GM18499 (cell line): ENCODE measurements around the gene TXNDC5.

Experiments used
- ATAC-seq: cut with Tn5 transposase; IDR thresholded peaks from one replicate; pipeline ENCODE4 v1.9.1; 2021; ENCODE audit warnings: moderate number of reproducible peaks; ENCODE audit not compliant: insufficient read depth, unreplicated experiment

The TXNDC5 gene

DNA sequence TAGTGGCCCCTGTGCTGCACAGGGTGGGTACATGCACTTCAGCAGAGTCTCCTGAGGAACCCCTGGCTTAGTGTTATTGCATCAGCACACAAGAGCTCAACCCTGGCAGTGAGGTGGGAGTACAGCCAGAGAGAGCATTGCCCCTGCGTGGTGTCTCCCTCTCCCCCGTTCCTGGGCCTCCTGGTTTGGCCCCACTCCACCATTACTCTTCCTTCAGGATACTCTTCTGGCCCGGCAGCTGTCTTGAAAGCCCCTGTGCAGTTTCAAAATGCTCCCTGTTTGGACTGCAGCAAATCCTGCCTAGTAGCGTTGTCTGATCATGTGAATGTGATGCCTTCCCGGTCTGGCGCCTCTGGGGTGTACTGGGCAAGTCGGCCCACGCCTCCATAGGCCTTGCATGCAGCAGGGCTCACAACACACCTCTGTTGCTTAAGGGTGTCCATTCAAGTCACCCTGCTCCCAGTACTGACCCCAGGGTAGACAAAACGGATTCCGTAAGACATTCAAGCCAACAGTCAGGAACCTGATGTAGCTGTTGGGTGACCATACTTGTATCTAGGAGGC, 32.1 kb downstream of the TXNDC5 start:
- ATAC-seq, result no peak

- no peak for ATAC-seq
Observed at GRCh38 chr6:7868926-7869325, 41.7 kb downstream of the TXNDC5 start.

- no peak for ATAC-seq
Observed at GRCh38 chr6:7866526-7866925, 44.1 kb downstream of the TXNDC5 start.

- no peak for ATAC-seq
Observed at GRCh38 chr6:7865781-7866180, 44.8 kb downstream of the TXNDC5 start.

- no peak for ATAC-seq
Observed at GRCh38 chr6:7859591-7859990, 51.0 kb downstream of the TXNDC5 start.

- no peak for ATAC-seq
Observed at GRCh38 chr6:7851780-7852179, 58.8 kb downstream of the TXNDC5 start.

DNA sequence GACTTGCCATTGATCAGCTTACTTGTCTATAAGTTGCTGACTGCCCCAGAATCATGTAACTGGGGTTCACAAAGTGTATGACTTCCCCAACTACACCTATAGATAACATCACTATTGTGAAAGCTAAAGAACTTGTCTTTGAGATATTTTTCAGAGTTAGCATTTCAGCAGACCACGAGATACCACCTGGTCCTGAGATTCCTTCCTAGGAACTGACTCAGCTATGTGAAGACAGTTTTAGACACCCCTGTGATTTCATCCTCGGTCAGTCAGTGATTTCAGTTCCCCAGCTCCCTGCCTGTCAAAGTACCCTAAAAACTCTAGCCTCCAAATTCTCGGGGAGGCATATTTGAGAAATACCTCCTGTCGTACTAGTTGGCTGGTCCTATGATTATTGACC, 62.4 kb downstream of the TXNDC5 start:
- no peak for ATAC-seq

DNA sequence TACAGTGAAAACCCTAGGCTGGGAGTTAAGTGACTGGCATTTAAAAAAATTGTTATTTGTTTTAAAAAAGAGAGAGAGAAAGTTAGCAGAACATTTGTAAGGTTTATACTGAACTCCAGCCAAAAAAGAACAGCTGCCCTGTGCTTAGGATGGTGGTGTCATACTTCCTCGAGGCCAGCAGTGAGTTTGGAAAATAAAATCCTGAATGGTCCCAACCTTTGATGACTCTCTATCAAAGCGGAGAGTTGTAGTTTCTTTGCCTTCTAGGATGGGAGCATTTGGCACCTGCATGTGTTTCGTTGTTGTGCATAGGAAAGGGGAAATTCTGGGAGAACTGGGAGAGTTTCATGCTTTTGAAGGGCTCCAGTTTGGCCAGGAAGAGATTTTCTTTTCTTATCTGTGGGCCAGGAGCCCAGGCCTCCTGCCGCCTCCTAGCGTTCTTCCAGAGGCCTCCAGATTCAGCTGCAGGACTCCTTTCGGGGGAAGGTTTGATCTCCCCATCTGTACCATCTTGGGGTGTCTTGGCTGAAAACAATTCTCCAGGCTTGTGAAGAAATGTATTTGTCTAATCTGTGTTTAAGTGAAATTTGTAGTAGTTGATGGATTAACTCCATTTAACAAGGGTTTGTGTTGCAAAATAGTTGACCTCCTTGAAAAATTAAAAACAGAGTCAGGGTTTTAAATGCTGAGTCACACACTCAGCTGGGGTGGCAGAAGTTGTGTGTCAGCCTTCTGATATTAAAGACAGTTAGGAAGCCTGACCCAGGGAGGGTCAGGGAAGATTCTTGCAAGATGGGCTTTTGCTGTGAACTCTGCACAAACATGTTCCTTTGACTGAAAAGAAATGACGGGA, 63.4 kb downstream of the TXNDC5 start:
- ATAC-seq, result no peak

GRCh38 chr6:7841781-7842468, 68.7 kb downstream of the TXNDC5 start:
- no peak for ATAC-seq

DNA sequence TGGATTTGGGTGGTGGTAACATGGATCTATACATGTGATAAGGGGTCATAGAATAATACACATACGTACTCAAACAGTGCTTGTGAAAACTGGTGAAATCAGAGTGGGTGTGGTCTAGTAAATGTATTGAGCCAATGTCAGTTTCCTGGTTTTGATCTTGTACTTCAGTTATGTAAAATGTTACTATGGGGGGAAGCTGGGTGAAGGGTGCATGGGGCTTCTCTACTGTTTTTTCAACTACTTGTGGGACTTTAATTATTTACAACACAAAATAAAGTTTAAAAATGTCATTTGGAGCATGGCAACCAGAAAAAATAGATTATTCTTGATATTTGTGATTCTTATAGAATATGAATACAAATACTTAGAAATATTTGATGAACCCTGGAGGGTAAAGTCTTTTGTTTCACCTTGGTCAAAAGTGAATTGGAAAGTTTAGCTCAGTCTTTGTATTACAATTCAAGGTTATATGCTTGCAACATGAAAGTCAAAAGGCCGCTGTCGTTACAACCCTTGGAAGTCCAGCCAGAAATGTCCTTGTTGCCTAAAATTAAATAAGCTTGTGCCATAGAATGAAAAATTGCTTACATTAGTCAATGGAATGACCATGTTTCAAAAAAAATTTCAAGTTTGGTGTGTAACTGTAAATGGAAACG, 74.1 kb downstream of the TXNDC5 start:
- no peak for ATAC-seq

GRCh38 chr6:7833751-7834070, 76.9 kb downstream of the TXNDC5 start:
- no peak for ATAC-seq

DNA sequence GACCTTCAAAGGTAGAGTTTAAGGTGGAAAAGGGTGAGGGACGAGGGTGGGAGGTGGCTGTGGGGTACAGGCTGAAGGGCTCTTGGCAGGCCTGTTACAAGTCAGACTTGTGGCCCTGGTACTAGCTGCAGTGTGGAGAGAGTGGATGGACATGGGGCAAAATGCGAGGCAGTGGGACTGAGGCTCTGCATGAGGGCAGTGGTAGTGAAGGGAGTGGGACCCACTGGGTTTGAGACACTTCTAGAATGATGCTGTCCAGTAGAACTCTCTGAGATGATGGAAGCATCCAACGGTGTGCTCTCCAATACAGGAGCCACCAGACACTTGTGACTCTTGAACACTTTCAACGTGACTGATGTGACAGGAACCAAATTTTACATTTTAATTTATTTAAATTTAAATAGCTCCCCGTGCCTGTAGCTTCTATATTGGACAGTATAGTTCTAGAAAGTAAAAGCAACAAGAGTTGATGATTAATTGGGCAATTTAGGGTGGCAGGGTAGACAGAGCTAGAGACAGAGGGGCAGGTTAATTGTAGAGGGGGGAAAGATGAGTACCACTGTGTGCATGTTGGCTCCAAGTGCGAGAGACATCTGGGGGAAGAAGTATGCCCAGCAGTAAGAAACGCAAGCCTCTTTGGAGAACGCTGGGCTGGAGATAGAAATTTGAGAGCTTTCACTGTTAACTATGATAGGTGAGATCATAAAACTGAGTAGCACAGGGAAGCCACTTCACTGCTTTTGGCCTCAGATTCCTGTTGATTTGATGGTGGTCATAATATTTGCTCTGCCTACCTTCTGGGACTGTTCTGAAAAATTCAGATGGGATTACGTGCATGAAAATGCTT, 77.5 kb downstream of the TXNDC5 start:
- ATAC-seq, result no peak
